Gastroesophageal sphincter (tissue), 4 donors: ENCODE data around the gene FGGY. TPM values are rescaled to one million over a fixed set of nuclear protein-coding genes. Genes with fewer than 3 reads are reported as not detected.

Experiments used
- ATAC-seq: fragments of 150-250 bp; one replicate; pipeline ENCODE4 v1.9.1; 2016; ENCODE audit warnings: mild to moderate bottlenecking, moderate library complexity
- H3K27ac ChIP-seq, 4 donors: fragments of 200-600 bp; sonication (generic) in 3 of 4; 1 replicate in 3 of 4; 2 replicates in 1 of 4; pipeline ENCODE4 v1.5.1; 2016 to 2019
- H3K27me3 ChIP-seq: fragments of 200-600 bp; sonication (generic); one replicate; pipeline ENCODE4 v1.5.1; 2019
- H3K36me3 ChIP-seq, 2 donors: fragments of 200-600 bp; sonication (generic); one replicate each; pipeline ENCODE4 v1.5.1; 2019; ENCODE audit warnings: control low read depth in 1 of 2
- H3K4me1 ChIP-seq, 3 donors: fragments of 200-600 bp; sonication (generic); 1 replicate in 2 of 3; 2 replicates in 1 of 3; pipeline ENCODE4 v1.5.1; 2016 to 2019; ENCODE audit warnings: control low read depth in 2 of 3
- H3K4me3 ChIP-seq, 2 donors: fragments of 200-600 bp; sonication (generic); one replicate each; pipeline ENCODE4 v1.5.1; 2019; ENCODE audit warnings: mild to moderate bottlenecking in 1 of 2, moderate library complexity in 1 of 2
- H3K9me3 ChIP-seq, 3 donors: fragments of 200-600 bp; sonication (generic); one replicate each; pipeline ENCODE4 v1.5.1; 2017 to 2019; ENCODE audit warnings: control low read depth in 2 of 3
- CTCF ChIP-seq, 4 experiments: fragments of 200-600 bp in 2 of 4; fragments of 450-650 bp in 2 of 4; sonication (generic) in 1 of 4; IDR thresholded peaks; one replicate each; pipeline ENCODE4 v1.5.1; 2017 to 2019; ENCODE audit warnings: antibody characterized with exemption in 4 of 4, mild to moderate bottlenecking in 2 of 4, moderate library complexity in 2 of 4
- EP300 ChIP-seq: sonication (generic); formaldehyde crosslinking; IDR thresholded peaks from one replicate; pipeline ENCODE4 v1.6.1; 2017; ENCODE audit warnings: antibody characterized with exemption, mild to moderate bottlenecking
- POLR2A ChIP-seq, 2 donors: fragments of 450-650 bp; IDR thresholded peaks; one replicate each; pipeline ENCODE4 v1.6.1; 2017; ENCODE audit warnings: antibody characterized with exemption in 2 of 2, mild to moderate bottlenecking in 2 of 2, moderate library complexity in 1 of 2
- POLR2AphosphoS5 ChIP-seq: sonication (generic); formaldehyde crosslinking; IDR thresholded peaks from one replicate; pipeline ENCODE4 v1.6.1; 2017; ENCODE audit warnings: antibody characterized with exemption
- WGBS, 2 donors: methylation state at CpG; one replicate each; pipeline ENCODE4 v1.1.5; 2018; ENCODE audit warnings: low coverage in 1 of 2; 5-methylcytosine and 5-hydroxymethylcytosine counted together
- total RNA-seq, 4 donors: library from RNA; depleted of rRNA; stranded (reverse); fragments of >200 nt; gene quantifications; one replicate each; pipeline ENCODE4 v1.1.0, GENCODE V29; 2016

Gene FGGY
- total RNA-seq, 4 donors from 2014 or later: 19.0 to 29.6 (median 25.2) TPM

GRCh38 chr1:59539961-59540681 lies 243.2 kb downstream of the FGGY start:
- H3K4me1 ChIP-seq: no peaks in the 10 kb centered on the region
- H3K9me3 ChIP-seq: no peaks in the 10 kb centered on the region
- no peak overlapping the region for H3K27ac ChIP-seq
- no peak overlapping the region for H3K4me3 ChIP-seq
- no peak for ATAC-seq
- TF ChIP-seq POLR2AphosphoS5 (no peak), POLR2A (IDR thresholded peaks at IDR 0.05) (no peak), CTCF (IDR thresholded peaks at IDR 0.05) (no peak), EP300 (no peak)
- 77 to 78% methylated on average over 4 to 5 of the region's 5 CpGs for WGBS, 2 donors
- H3K36me3 ChIP-seq: no peaks in the 10 kb centered on the region
- H3K27me3 ChIP-seq: no peaks in the 10 kb centered on the region

- TF ChIP-seq POLR2AphosphoS5: no peak
- TF ChIP-seq EP300: no peak
- no peak for TF ChIP-seq POLR2A (IDR thresholded peaks at IDR 0.05)
- no peak for TF ChIP-seq CTCF (IDR thresholded peaks at IDR 0.05)
- ATAC-seq: no peak
- Histone ChIP-seq H3K36me3 (no peaks in the 10 kb centered on the region), H3K27ac (no peak overlapping the region), H3K4me3 (no peak overlapping the region), H3K9me3 (no peaks in the 10 kb centered on the region), H3K27me3 (no peaks in the 10 kb centered on the region), H3K4me1 (no peaks in the 10 kb centered on the region)
- WGBS, 2 donors: 71% methylated on average over 1 of the region's 2 CpGs; no CpG with 5 or more reads in 1 of the 2 donors
Observed at GRCh38 chr1:59541161-59541560, 244.3 kb downstream of the FGGY start.

DNA sequence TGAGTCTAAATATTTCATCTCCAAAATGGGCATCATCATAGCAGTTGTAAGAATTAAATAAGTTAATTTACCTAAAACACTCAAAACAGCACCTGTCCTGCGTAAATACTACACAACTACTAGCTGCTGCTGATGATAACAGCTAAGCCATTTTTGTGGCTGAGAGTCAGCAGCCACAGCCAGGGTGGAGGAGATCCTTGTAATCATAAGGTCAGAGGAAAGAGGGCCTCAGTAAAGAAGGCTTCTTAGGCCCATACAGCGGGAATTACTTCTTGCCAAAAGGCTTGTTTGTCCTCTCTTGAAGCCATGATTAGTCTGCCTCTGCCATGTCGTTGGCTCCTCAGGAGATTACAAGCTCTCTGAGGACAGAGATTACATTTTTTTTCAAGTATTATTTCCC lies 245.0 kb downstream of the FGGY start:
- Histone ChIP-seq H3K27ac (no peak overlapping the region), H3K4me1 (no peaks in the 10 kb centered on the region), H3K9me3 (no peaks in the 10 kb centered on the region), H3K36me3 (no peaks in the 10 kb centered on the region), H3K4me3 (no peak overlapping the region), H3K27me3 (no peaks in the 10 kb centered on the region)
- no peak for ATAC-seq
- 93 to 94% methylated on average over 3 of the region's 3 CpGs for whole genome bisulfite sequencing, 2 donors
- no peak for TF ChIP-seq POLR2A (IDR thresholded peaks at IDR 0.05)
- no peak for TF ChIP-seq EP300
- TF ChIP-seq POLR2AphosphoS5: no peak
- no peak for TF ChIP-seq CTCF (IDR thresholded peaks at IDR 0.05)

DNA sequence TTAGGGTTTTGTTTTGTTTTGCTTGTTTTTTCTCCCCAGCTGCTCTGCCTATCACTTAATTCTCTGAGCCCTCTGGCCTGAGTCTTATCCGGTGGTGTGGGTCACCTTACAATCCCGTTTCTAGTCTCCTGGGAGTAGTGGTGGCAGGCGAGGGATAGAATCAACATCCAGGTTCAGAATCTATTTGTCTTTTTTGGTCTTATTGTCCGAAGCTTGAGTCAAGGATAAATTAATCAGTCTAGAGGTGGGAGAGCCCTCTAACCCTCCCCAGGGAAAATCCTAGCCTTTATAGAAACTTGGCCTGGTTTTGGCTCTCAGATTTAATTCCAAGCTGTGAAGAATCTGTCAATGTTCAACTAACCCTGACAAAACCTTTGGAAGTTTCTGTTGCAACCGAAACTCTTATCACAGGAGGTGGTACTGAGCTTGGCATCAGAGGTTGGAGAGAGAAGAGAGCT lies 246.3 kb downstream of the FGGY start:
- Histone ChIP-seq H3K36me3 (no peaks in the 10 kb centered on the region), H3K4me1 (no peaks in the 10 kb centered on the region), H3K9me3 (no peaks in the 10 kb centered on the region), H3K27ac (no peak overlapping the region), H3K4me3 (no peak overlapping the region), H3K27me3 (no peaks in the 10 kb centered on the region)
- no peak for TF ChIP-seq EP300
- TF ChIP-seq POLR2AphosphoS5: no peak
- TF ChIP-seq CTCF (IDR thresholded peaks at IDR 0.05): no peak
- TF ChIP-seq POLR2A (IDR thresholded peaks at IDR 0.05): no peak
- no peak for ATAC-seq
- 57% methylated on average over 1 to 5 of the region's 5 CpGs for whole genome bisulfite sequencing, 2 donors

DNA sequence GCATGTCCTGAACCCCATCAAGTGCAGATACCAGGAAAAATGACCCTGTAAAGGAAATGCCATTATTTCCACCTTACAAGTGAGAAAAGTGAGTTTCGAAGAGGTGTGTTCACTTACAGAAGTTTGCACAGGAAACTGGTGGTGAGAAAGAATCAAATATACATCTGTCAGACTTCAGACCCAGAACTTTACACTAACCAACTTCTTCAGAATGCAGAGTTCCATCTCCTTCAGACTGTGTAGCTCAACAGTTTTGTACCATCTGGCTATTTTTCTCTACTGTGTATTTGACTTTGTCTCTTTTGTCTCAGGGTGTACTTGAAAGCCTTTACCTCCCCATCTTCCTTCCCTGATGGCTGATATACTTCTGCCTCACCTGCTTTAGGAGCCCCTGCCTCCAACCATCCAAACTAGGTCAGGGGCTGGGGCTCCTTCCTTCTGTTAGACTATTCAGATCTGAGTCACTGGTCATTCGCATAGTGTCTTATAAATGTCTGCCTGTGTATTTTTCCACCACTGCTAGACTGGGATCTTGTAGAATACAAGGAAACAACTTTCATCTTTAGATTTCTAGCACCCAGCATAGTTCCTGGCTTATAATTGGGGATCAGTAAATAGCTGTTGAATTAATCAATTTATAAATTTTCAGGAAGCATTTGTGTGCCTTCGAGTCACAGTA lies 247.9 kb downstream of the FGGY start:
- Histone ChIP-seq H3K9me3 (no peaks in the 10 kb centered on the region), H3K36me3 (no peaks in the 10 kb centered on the region), H3K4me3 (no peak overlapping the region), H3K4me1 (peaks cover 3 to 10% (median 8%) of the 10 kb centered on the region in 3 donors), H3K27ac (no peak overlapping the region), H3K27me3 (no peaks in the 10 kb centered on the region)
- ATAC-seq: no peak
- WGBS, 2 donors: 22 to 97% methylated on average over 1 to 3 of the region's 3 CpGs
- no peak for TF ChIP-seq POLR2AphosphoS5
- TF ChIP-seq CTCF (IDR thresholded peaks at IDR 0.05): no peak
- no peak for TF ChIP-seq EP300
- TF ChIP-seq POLR2A (IDR thresholded peaks at IDR 0.05): no peak
